Stimulated activated CD4-positive, alpha-beta T cell treated with anti-CD3 and anti-CD28 coated beads, Interleukin-2, amount 100 ng/mL, for 48 hours (primary cell): ENCODE data around the gene HIBADH.
"Not testable (repeated sequence)": the region's sequence is repeated elsewhere in the genome, so short reads cannot be mapped to it uniquely, and the experiment has no call there.

Experiments used
- DNase-seq, 2 donors: peaks; one replicate each; pipeline ENCODE4 v3.0.0-alpha.2; 2020

Gene HIBADH

GRCh38 chr7:27593226-27593625 is 69.5 kb downstream of the HIBADH start:
- DNase-seq = no peak

GRCh38 chr7:27590416-27590815 is 72.3 kb downstream of the HIBADH start:
- no peak for DNase-seq

GRCh38 chr7:27587429-27587828 is 75.3 kb downstream of the HIBADH start:
- no peak for DNase-seq

DNA sequence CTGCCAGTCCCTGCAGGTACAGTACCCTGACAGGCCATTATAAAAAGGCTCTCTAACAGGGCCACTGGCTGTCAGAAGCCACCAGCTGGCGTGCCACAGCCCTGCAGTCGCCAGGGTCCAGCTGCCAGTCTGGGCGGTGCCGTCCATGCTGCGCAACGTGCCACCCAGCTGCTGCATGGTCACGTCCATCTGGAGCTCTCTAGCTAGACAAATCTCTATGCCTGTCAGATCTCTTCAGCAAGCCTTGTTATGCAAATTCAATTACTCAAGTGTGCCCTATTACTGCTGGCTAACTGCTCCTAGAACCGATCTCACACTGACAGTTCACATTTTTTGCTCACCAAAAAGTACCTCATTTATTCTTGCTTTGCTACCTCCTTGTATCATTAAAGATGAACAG is 75.9 kb downstream of the HIBADH start:
- DNase-seq = no peak

DNA sequence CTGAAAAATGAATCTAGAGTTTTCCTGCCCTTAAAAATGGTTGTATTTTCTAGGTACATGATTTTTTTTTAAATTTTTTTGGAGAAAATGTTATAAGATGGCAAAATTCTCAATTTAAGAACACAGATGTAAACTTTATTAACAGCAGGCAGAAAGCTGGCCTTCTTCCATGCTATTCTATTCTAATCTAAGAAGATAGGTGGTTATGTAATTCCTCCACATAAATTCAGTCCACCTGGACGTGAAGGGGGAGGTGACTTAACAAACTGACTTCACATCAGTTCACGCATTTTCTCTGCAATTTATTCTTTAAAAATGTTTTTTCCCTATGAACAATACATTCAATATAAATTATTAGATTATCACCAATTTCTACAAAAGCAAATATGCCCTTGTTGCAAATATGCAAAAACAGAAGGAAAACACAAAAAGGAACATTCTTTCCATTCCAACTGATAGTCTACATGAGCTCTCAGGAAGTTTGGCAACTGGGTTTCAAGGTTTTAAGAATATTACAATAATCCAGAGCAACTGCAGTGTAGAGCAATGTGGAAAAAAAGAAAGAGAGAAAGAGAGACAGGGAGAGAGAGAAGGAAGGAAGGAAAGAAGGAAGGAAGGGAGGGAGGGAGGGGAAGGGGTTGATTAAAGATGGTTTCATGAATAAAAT is 76.8 kb downstream of the HIBADH start:
- no peak for DNase-seq

DNA sequence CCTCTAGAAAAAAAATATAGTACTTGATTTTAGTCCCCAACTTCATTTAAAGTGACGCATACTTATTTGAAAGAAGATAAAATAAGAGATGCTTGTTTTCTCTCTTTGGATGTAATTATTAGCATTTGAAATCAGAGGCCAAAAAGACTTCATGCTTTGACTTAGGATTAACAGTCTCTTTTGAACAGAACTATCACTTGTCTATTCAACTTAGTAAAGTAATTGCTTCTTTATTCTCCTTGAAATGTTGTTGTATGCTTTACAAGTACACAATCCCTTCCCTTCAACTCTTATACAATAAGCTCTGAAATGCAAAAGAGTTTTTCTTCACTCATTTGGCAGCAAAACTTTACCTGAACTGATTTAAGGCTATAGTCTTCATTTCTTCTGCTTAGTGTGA is 80.8 kb downstream of the HIBADH start:
- DNase-seq = no peak

DNA sequence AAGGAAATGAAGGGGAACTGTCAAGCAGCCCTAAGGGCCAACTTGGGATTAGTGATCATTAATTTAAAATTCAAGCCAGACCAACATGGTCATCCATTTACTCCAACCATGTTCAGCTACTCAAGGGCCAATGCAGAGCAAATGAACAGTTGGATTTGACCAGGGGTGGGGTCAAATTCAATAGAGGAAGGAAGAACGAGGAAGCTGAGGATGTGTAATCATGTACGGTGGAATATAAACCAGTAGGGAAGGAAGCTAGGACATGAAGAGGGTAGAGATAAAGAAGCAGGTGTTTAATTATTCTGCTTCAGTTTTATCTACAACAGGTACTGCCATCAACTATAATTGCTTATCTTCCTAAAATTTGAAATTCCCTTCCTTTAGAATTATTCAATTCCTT is 81.6 kb downstream of the HIBADH start:
- DNase-seq = no peak

DNA sequence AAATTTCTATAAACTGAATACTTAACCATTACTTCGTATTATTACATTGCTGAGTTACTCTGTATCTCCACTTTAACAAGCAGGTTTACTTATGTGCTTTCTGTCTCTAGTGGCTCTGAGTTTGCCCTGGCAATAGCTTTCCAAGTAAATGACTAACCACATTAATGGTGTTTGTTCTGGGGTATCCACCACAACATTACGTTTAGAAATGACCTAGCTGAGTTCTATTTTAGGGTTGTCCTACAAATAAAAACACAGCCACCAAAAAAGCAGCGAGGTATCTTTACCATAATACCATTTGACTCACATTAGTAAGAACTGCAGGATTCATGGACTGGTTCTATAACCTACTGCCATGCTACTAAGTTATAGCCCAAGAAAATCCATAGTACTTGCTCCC is 83.1 kb downstream of the HIBADH start:
- no peak for DNase-seq

DNA sequence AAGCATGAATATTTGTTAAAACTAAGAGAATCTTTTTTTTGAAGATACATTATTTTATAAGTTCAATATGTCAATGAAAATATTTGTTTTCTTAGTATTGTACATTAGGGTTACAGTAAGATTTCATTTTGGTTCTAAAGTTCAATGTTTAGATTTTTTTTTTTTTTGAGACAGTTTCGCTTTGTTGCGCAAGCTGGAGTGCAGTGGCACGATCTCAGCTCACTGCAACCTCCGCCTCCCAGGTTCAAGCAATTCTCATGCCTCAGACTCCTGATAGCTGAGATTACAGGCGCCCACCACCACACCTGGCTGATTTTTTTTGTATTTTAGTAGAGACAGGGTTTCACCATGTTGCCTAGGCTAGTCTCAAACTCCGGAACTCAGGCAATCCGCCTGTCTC is 84.5 kb downstream of the HIBADH start:
- DNase-seq = not testable (repeated sequence)

- no peak for DNase-seq
Observed at GRCh38 chr7:27576360-27576944, 86.2 kb downstream of the HIBADH start.

DNA sequence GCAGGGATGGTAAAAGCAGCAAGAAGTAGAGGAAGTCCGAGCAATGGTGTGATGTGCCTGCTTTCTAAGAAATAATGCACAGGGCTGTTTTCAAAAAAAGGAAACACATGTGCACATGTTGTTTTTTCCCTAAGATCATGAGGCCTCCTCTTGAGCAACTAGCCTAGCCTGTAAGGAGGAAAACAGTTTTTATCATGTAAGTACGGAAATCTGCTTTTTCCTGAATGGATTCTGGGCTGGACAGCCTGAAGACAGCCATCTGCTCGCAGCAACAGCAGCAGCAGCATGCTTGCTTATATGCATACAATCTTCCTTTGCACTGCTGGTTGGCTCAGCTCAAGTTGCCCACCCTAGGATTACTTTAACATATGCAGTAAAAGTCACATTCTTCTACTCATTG is 87.1 kb downstream of the HIBADH start:
- no peak for DNase-seq

- no peak for DNase-seq
Observed at GRCh38 chr7:27569106-27569505, 93.6 kb downstream of the HIBADH start.

GRCh38 chr7:27567266-27567665 is 95.4 kb downstream of the HIBADH start:
- no peak for DNase-seq

DNA sequence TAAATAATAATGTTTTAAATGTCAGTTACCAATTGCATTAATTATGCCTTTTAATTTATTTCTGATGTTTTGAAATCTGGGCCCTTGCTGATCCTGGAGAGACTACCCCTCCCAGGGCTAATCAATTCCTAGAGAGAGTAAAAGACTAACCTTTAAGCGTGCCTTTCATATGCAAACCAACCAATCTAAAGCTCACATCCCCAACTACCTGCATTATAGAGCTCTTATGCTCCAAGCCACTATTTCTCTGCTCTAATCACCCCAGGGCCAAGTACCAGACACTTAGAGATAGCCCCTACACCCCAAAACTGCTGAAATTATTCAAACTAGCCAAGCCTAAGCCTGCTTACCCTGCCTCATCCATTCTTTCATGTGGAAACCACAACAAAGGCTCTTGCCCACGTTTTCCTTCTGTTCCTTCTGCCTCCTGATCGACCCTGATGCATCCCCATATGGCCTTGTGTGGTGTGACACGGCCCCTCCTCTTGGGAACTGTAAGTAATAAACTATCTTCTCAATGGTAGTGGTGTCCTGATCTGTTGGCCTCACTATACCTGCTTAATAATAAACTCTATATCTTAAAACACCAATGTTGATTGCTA is 97.7 kb downstream of the HIBADH start:
- DNase-seq = no peak

- DNase-seq = no peak
Observed at GRCh38 chr7:27560706-27561235, 101.9 kb downstream of the HIBADH start.

DNA sequence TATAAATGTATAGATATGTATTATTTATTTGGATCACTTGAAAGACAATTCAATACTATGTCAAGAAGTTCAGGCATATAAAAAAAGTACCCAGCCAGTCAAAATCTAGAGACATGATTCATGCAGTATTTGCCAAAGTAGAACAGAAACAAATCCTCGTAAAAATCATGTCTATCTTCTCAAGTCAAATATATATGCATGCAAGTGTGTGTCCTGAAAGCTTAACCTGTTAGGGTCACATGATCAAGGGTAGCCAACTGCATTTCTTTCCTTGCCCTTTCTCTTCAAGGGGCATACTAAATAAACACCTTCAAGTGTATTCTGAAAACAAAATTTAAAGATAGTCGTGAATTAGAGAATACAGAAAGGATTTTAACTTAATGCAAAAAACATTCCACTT is 107.0 kb downstream of the HIBADH start:
- no peak for DNase-seq

- DNase-seq = no peak
Observed at GRCh38 chr7:27554826-27555225, 107.9 kb downstream of the HIBADH start.

GRCh38 chr7:27553273-27553672 is 109.4 kb downstream of the HIBADH start:
- no peak for DNase-seq

GRCh38 chr7:27551803-27552400 is 110.8 kb downstream of the HIBADH start:
- no peak for DNase-seq

DNA sequence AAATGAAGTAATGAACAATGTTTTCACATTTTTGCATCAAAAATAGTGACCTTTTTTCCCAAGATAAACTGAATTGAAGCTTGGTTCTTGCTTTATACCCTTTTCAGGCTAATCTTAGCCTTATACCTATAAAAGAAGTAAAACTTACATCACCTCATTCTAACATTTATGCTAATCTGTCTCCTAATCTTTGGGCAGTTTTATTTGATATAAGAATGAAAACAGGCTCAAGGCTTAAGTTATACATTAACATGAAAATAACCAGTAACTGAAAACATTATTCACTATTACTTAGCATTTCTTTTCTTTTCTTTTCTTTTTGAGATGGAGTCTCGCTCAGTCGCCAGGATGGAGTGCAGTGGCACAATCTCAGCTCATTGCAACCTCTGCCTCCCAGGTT is 113.1 kb downstream of the HIBADH start:
- DNase-seq = no peak

- DNase-seq = no peak
Observed at GRCh38 chr7:27548304-27548703, 114.4 kb downstream of the HIBADH start.

DNA sequence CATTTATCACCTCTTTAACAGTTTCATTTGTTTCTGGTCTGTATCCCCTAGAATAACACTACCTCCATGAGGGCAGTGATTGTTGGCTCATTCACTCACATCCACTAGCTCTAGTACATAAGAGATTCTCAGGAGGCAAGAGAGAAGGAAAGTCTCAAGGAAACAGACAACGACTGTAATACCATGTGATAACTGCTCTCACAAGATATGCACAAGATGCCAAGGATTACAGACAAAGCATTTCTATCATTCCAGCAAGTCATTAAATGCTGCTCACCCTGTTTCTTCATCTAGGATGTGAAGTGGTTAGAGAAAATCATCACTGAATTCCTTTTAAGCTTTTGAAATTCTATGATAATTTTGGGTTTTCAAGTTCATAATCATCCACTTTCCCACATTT is 115.3 kb downstream of the HIBADH start:
- DNase-seq = no peak

DNA sequence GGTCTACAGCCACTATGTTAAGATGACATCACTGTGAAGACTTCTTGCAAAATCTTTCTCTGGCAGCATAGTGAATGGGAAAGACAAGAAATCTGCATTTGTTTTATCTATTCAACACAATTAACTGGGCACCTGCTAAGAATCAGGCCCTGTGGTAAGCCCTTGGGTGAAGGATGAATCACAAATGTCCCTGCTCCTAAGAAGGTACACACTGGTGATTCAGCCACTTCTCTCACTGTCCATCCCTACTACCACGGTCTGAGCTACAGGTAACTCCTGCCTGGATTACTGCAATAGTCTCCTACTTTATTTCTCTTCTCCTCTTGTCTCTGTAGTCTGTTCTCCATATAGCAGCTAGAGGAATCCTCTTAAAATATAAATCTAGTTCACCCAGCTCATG is 116.1 kb downstream of the HIBADH start:
- no peak for DNase-seq

GRCh38 chr7:27535795-27536194 is 126.9 kb downstream of the HIBADH start:
- no peak for DNase-seq
